Measurements from ENCODE around the gene DGCR2. TPM values are rescaled to one million over a fixed set of nuclear protein-coding genes. Genes with fewer than 3 reads are reported as not detected.

DGCR2 gene
- total and polyA plus RNA-seq, 2 experiments from 2014 or later = 18.5 to 83.0 TPM

- Histone ChIP-seq H2AFZ (no peak overlapping the region), H4K20me1 (replicated peaks; ENCODE audit: insufficient read depth) (peaks cover 16% of the 10 kb centered on the region), H3K9me2 (ENCODE audit: insufficient read depth) (no peaks in the 10 kb centered on the region), H3K36me3 (ENCODE audit: insufficient read depth) (no peaks in the 10 kb centered on the region), H3K4me1 (ENCODE audit: insufficient read depth) (peaks cover 16% of the 10 kb centered on the region), H3K27ac (ENCODE audit: low read depth) (no peak overlapping the region), H3K27me3 (ENCODE audit: insufficient read depth) (no peaks in the 10 kb centered on the region), H3K4me3 (no peak overlapping the region), H3F3A (replicated peaks; ENCODE audit: low read depth) (peaks cover 4% of the 10 kb centered on the region; the same call in 1 of the 2 replicates), H3K79me2 (replicated peaks; ENCODE audit: insufficient read depth) (peaks cover 17% of the 10 kb centered on the region), H3K4me2 (no peak overlapping the region)
- Mint-ChIP-seq H3K27me3 (ENCODE audit: insufficient read depth, low read depth, poor library complexity) (peaks cover 26% of the 10 kb centered on the region), H3K9me3 (no peaks in the 10 kb centered on the region), H3K27ac (no peak overlapping the region), H3K4me3 (no peak overlapping the region), H3K4me1 (peaks cover 25% of the 10 kb centered on the region), H3K36me3 (ENCODE audit: low read depth) (no peaks in the 10 kb centered on the region; the same call in 2 of the 3 replicates)
- TF ChIP-seq JUNB (IDR thresholded peaks at IDR 0.05; ENCODE audit: unreplicated experiment) = no peak
- TF ChIP-seq ZNF462 (CRISPR knock-in tag; IDR thresholded peaks at IDR 0.05) = no peak
- no peak for TF ChIP-seq CTCF (conservative IDR thresholded peaks at IDR 0.05; ENCODE audit: low read depth in 2 of 2)
- no peak for TF ChIP-seq ZNF114 (CRISPR knock-in tag; IDR thresholded peaks at IDR 0.05)
- no peak for TF ChIP-seq CREB1 (CRISPR knock-in tag; IDR thresholded peaks at IDR 0.05; ENCODE audit: low read depth)
- TF ChIP-seq ZNF331 (CRISPR knock-in tag; IDR thresholded peaks at IDR 0.05; ENCODE audit: low read depth) = no peak
- no peak for TF ChIP-seq NANOG (IDR thresholded peaks at IDR 0.05; ENCODE audit: borderline replicate concordance)
- TF ChIP-seq STAT1 (IDR thresholded peaks at IDR 0.05; ENCODE audit: unreplicated experiment) = no peak
- TF ChIP-seq ETS1 (IDR thresholded peaks at IDR 0.05) = no peak
- TF ChIP-seq POLR2AphosphoS5 (IDR thresholded peaks at IDR 0.05; ENCODE audit: low read depth) = no peak
- no peak for TF ChIP-seq EZH2phosphoT487 (IDR thresholded peaks at IDR 0.05; ENCODE audit: unreplicated experiment)
- no peak for TF ChIP-seq REST (IDR thresholded peaks at IDR 0.05; ENCODE audit: unreplicated experiment)
- no peak for TF ChIP-seq EZH2 (IDR thresholded peaks at IDR 0.05; ENCODE audit: low read depth, unreplicated experiment)
- no peak for ATAC-seq
- no peak for DNase-seq (ENCODE audit: low spot score)
Measured at GRCh38 chr22:19125011-19125410, 2.8 kb upstream of the DGCR2 start.

All from GM23338 (cell line).